NT2/D1 (cell line): Measurements from ENCODE around the gene ACER3.

Experiments used
- SUZ12 ChIP-seq: IDR thresholded peaks from 2 replicates; pipeline ENCODE4 v1.6.1; 2011; ENCODE audit not compliant: insufficient read length, insufficient read depth; ENCODE audit errors: extremely low read depth
- YY1 ChIP-seq: IDR thresholded peaks from 2 replicates; pipeline ENCODE4 v1.6.1; 2011; ENCODE audit not compliant: insufficient read length, insufficient read depth
- ZNF274 ChIP-seq: IDR thresholded peaks from 2 replicates; pipeline ENCODE4 v1.6.1; 2011; ENCODE audit warnings: mild to moderate bottlenecking, low read depth, low read length

DNA sequence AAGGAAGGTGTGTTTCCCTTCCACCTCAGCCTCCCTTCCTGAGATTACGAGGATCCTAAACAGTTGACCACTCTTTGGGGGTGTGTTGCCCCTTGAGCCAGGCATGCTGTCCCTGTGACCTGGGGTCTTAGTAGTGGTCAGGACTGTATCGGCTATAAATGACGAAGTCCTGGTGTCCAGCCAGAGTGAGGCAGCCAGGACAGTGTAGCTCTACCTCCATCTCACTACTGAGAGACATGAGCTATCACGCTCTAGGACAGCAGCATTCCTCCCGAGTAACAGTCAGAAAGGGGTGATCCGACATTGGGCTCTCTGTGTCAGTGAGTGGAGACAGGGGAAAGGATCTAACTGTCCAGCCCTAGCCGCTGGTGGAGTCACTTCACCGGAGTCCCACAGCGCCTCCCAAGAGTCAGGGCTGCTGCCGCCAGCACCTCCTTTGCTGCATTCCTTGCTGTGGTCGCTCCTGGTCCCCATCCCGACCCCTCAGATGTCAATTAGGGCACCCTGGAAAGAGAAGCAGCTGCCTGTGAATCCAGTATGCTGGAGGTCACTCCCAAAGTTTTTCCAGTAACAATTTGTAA lies 170.2 kb downstream of the ACER3 start:
- TF ChIP-seq ZNF274 (no peak), YY1 (no peak), SUZ12 (no peak)
